Liver (tissue), 9 donors: ENCODE results near the gene KIF26B. TPM values are rescaled to one million over a fixed set of nuclear protein-coding genes. Genes with fewer than 3 reads are reported as not detected.

Experiments used
- DNase-seq: peaks from one replicate; pipeline ENCODE4 v3.0.0-alpha.2; 2017; ENCODE audit warnings: low spot score
- H3K27ac ChIP-seq, 2 donors: one replicate each; pipeline ENCODE4 v1.7.0; 2013; ENCODE audit warnings: inconsistent platforms in 2 of 2, low read length in 2 of 2, control low read depth in 1 of 2, low read depth in 1 of 2, mild to moderate bottlenecking in 1 of 2
- H3K27me3 ChIP-seq, 4 donors: one replicate each; pipeline versions ENCODE4 v1.6.1 to v1.7.0; 2013; ENCODE audit warnings: low read length in 3 of 4, inconsistent platforms in 1 of 4, mild to moderate bottlenecking in 1 of 4, moderate library complexity in 1 of 4; ENCODE audit not compliant: control insufficient read depth in 4 of 4, insufficient read depth in 4 of 4
- H3K36me3 ChIP-seq, 4 donors: one replicate each; pipeline versions ENCODE4 v1.6.1 to v1.7.0; 2013; ENCODE audit warnings: low read length in 3 of 4, mild to moderate bottlenecking in 3 of 4, low read depth in 1 of 4, moderate library complexity in 1 of 4; ENCODE audit not compliant: control insufficient read depth in 4 of 4, insufficient read depth in 3 of 4
- H3K4me1 ChIP-seq, 4 donors: one replicate each; pipeline versions ENCODE4 v1.6.1 to v1.7.0; 2013; ENCODE audit warnings: low read length in 3 of 4, mild to moderate bottlenecking in 3 of 4, moderate library complexity in 1 of 4; ENCODE audit not compliant: control insufficient read depth in 4 of 4, insufficient read depth in 4 of 4
- H3K4me3 ChIP-seq, 3 donors: one replicate each; pipeline versions ENCODE4 v1.6.1 to v1.7.0; 2013; ENCODE audit warnings: low read length in 3 of 3, control low read depth in 1 of 3, low read depth in 1 of 3, mild to moderate bottlenecking in 1 of 3
- H3K9ac ChIP-seq, 2 donors: one replicate each; pipeline ENCODE4 v1.7.0; 2013; ENCODE audit warnings: low read length in 2 of 2, mild to moderate bottlenecking in 2 of 2, moderate library complexity in 2 of 2, control low read depth in 1 of 2, low read depth in 1 of 2
- H3K9me3 ChIP-seq, 4 donors: one replicate each; pipeline versions ENCODE4 v1.6.1 to v1.7.0; 2013; ENCODE audit warnings: low read length in 3 of 4; ENCODE audit not compliant: control insufficient read depth in 4 of 4
- FOXA1 ChIP-seq: IDR thresholded peaks from 2 replicates; pipeline ENCODE4 v1.6.1; 2016; ENCODE audit warnings: antibody characterized with exemption
- FOXA2 ChIP-seq: IDR thresholded peaks from 2 replicates; pipeline ENCODE4 v1.6.1; 2016; ENCODE audit warnings: antibody characterized with exemption
- HNF4A ChIP-seq, 2 donors: conservative IDR thresholded peaks; 2 replicates each; pipeline ENCODE4 v1.6.1; 2016; ENCODE audit warnings: antibody characterized with exemption in 2 of 2, mild to moderate bottlenecking in 2 of 2
- JUND ChIP-seq, 2 donors: IDR thresholded peaks; 2 replicates each; pipeline ENCODE4 v1.6.1; 2016; ENCODE audit warnings: antibody characterized with exemption in 2 of 2
- NR2F2 ChIP-seq: IDR thresholded peaks from 2 replicates; pipeline ENCODE4 v1.6.1; 2016; ENCODE audit warnings: antibody characterized with exemption
- RAD21 ChIP-seq, 2 donors: IDR thresholded peaks; 2 replicates each; pipeline ENCODE4 v1.6.1; 2016; ENCODE audit warnings: antibody characterized with exemption in 2 of 2, mild to moderate bottlenecking in 2 of 2
- RXRA ChIP-seq, 2 donors: IDR thresholded peaks; 2 replicates each; pipeline ENCODE4 v1.6.1; 2017 to 2018; ENCODE audit warnings: antibody characterized with exemption in 2 of 2, mild to moderate bottlenecking in 1 of 2
- SP1 ChIP-seq: IDR thresholded peaks from 2 replicates; pipeline ENCODE4 v1.6.1; 2018; ENCODE audit warnings: antibody characterized with exemption, mild to moderate bottlenecking
- WGBS: extraction: QIAGEN DNeasy Blood & Tissue Kit; methylation state at CpG from one replicate; pipeline ENCODE4 v1.1.7; 2013; 5-methylcytosine and 5-hydroxymethylcytosine counted together
- polyA plus RNA-seq, 2 donors: library from polyadenylated mRNA; stranded (reverse) in 1 of 2; unstranded in 1 of 2; fragments of 200-250 nt in 1 of 2; fragments of >200 nt in 1 of 2; fragmentation: Nextera tagmentation in 1 of 2; extraction: Ambion mirVana in 1 of 2; gene quantifications; one replicate each; pipeline versions ENCODE4 v1.2.1 to v1.2.3, GENCODE V29; 2013 to 2015
- total RNA-seq, 2 donors: library from RNA; depleted of rRNA; stranded (reverse); fragments of >200 nt; gene quantifications; one replicate each; pipeline ENCODE4 v1.2.3, GENCODE V29; 2014
- TF ChIP-seq, protein P1 (sequence below): IDR thresholded peaks from 2 replicates; pipeline ENCODE4 v1.6.1; 2016; ENCODE audit warnings: antibody characterized with exemption, mild to moderate bottlenecking
- TF ChIP-seq, protein P2 (sequence below): IDR thresholded peaks from 2 replicates; pipeline ENCODE4 v1.6.1; 2016; ENCODE audit warnings: antibody characterized with exemption
- TF ChIP-seq, protein P3 (sequence below): IDR thresholded peaks from 2 replicates; pipeline ENCODE4 v1.6.1; 2016; ENCODE audit warnings: antibody characterized with exemption
- donor health status: healthy.
- donor health status: healthy.
- donor health status: healthy.
- donor health status: healthy.
- donor health status: healthy.

Gene KIF26B
- total and polyA plus RNA-seq, 4 donors, result 0.10 to 1.7 (median 0.34) TPM

DNA sequence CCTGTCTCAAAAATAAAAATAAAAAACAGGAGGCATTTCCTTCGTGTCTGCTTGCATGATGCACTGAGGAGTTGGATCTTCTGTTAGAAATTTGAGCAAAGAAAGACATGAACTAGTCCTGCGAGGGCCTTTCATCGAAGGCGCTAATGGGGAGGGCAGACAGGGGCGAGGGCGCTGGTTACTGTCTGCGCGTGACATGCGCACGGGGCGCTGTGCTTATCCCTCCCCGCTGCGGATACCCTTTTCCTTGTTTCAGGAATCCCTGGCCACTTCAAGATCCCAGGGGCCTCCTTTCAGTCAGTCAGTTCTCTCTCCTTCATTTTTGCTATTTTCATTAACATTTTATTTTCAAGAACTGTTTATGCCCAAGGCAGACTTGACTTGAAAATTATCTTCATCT, 545.8 kb downstream of the KIF26B start:
- no peak for TF ChIP-seq FOXA2
- TF ChIP-seq, protein P1, sequence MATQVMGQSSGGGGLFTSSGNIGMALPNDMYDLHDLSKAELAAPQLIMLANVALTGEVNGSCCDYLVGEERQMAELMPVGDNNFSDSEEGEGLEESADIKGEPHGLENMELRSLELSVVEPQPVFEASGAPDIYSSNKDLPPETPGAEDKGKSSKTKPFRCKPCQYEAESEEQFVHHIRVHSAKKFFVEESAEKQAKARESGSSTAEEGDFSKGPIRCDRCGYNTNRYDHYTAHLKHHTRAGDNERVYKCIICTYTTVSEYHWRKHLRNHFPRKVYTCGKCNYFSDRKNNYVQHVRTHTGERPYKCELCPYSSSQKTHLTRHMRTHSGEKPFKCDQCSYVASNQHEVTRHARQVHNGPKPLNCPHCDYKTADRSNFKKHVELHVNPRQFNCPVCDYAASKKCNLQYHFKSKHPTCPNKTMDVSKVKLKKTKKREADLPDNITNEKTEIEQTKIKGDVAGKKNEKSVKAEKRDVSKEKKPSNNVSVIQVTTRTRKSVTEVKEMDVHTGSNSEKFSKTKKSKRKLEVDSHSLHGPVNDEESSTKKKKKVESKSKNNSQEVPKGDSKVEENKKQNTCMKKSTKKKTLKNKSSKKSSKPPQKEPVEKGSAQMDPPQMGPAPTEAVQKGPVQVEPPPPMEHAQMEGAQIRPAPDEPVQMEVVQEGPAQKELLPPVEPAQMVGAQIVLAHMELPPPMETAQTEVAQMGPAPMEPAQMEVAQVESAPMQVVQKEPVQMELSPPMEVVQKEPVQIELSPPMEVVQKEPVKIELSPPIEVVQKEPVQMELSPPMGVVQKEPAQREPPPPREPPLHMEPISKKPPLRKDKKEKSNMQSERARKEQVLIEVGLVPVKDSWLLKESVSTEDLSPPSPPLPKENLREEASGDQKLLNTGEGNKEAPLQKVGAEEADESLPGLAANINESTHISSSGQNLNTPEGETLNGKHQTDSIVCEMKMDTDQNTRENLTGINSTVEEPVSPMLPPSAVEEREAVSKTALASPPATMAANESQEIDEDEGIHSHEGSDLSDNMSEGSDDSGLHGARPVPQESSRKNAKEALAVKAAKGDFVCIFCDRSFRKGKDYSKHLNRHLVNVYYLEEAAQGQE, result no peak
- no peak for TF ChIP-seq FOXA1
- Histone ChIP-seq H3K27me3 (no peaks in the 10 kb centered on the region), H3K4me3 (no peak overlapping the region), H3K9me3 (no peaks in the 10 kb centered on the region), H3K36me3 (no peaks in the 10 kb centered on the region), H3K9ac (no peak overlapping the region), H3K27ac (no peak overlapping the region), H3K4me1 (no peaks in the 10 kb centered on the region)
- 97% methylated on average over 13 of the region's 13 CpGs for WGBS
- DNase-seq, result no peak

DNA sequence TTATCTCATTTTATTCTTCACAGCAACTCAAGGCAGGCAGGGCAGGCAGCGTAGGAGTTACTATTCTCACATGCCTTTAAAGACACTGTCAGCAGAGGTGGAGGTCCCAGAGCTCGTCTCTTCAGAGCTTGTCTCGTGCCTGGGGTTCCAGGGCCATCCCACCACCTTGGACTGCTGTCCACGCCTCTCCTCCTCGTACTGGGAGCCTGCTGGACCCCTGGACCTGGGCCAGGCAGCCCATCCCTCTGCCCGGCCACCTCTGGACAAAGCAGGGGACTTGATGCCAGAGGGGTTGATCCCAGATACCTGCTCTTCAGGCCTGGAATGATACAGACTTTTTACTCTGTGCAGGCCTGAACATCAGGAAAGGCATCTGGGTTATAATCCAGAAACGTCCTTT, 546.8 kb downstream of the KIF26B start:
- no peak for TF ChIP-seq NR2F2
- TF ChIP-seq, protein P2, sequence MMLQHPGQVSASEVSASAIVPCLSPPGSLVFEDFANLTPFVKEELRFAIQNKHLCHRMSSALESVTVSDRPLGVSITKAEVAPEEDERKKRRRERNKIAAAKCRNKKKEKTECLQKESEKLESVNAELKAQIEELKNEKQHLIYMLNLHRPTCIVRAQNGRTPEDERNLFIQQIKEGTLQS, result no peak
- no peak for TF ChIP-seq RAD21 (IDR thresholded peaks at IDR 0.05)
- TF ChIP-seq HNF4A (conservative IDR thresholded peaks at IDR 0.05), result no peak
- TF ChIP-seq FOXA2, result no peak
- TF ChIP-seq SP1, result no peak
- TF ChIP-seq FOXA1, result no peak
- TF ChIP-seq, protein P3, sequence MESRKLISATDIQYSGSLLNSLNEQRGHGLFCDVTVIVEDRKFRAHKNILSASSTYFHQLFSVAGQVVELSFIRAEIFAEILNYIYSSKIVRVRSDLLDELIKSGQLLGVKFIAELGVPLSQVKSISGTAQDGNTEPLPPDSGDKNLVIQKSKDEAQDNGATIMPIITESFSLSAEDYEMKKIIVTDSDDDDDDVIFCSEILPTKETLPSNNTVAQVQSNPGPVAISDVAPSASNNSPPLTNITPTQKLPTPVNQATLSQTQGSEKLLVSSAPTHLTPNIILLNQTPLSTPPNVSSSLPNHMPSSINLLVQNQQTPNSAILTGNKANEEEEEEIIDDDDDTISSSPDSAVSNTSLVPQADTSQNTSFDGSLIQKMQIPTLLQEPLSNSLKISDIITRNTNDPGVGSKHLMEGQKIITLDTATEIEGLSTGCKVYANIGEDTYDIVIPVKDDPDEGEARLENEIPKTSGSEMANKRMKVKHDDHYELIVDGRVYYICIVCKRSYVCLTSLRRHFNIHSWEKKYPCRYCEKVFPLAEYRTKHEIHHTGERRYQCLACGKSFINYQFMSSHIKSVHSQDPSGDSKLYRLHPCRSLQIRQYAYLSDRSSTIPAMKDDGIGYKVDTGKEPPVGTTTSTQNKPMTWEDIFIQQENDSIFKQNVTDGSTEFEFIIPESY, result no peak
- TF ChIP-seq, protein P1, result no peak
- no peak for TF ChIP-seq RXRA (IDR thresholded peaks at IDR 0.05)
- no peak for TF ChIP-seq JUND (IDR thresholded peaks at IDR 0.05)
- no peak for DNase-seq
- Histone ChIP-seq H3K4me1 (no peaks in the 10 kb centered on the region), H3K9ac (no peak overlapping the region), H3K4me3 (no peak overlapping the region), H3K27me3 (no peaks in the 10 kb centered on the region), H3K27ac (no peak overlapping the region), H3K36me3 (no peaks in the 10 kb centered on the region), H3K9me3 (no peaks in the 10 kb centered on the region)
- WGBS, result 84% methylated on average over 7 of the region's 7 CpGs
